GM12892 (cell line): ENCODE results near the gene TRPC4AP.

Experiments
- POLR2A ChIP-seq: IDR thresholded peaks from 2 replicates; pipeline ENCODE4 v1.6.1; 2011; ENCODE audit warnings: low read depth, low read length, control low read depth
- POLR2AphosphoS5 ChIP-seq: IDR thresholded peaks from 2 replicates; pipeline ENCODE4 v1.6.1; 2011; ENCODE audit warnings: low read depth, low read length, control low read depth

GRCh38 chr20:34987288-34988190, 105.1 kb downstream of the TRPC4AP start:
- TF ChIP-seq POLR2A (no peak), POLR2AphosphoS5 (no peak)
